ENCODE measurements around the gene MT1A.

DNA sequence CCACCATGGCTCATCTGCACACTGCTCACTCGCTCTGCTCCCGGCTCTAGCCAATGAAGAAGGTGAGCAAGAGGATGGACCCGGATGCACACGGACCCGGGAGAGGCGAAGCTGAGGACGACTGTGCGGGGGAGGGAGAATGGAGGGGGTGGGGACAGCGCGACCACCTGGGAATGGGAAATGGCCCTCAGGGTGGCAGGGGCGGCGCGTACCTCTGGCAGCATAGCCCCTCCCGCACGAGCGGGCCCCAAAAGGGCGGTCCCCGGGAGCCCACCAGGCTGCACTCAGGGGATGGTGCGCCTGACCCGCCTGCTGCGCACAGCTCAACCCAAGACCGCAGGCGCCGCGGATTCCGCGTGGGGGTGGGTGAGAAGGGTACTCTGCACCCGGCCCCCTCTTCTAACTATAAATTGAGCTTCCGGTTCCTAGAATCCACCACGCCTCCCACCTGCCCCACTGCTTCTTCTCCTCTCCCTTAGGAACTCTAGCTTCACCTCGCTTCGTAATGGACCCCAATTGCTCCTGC, 37.3 kb downstream of the MT1A start:
- TF ChIP-seq, protein P1, sequence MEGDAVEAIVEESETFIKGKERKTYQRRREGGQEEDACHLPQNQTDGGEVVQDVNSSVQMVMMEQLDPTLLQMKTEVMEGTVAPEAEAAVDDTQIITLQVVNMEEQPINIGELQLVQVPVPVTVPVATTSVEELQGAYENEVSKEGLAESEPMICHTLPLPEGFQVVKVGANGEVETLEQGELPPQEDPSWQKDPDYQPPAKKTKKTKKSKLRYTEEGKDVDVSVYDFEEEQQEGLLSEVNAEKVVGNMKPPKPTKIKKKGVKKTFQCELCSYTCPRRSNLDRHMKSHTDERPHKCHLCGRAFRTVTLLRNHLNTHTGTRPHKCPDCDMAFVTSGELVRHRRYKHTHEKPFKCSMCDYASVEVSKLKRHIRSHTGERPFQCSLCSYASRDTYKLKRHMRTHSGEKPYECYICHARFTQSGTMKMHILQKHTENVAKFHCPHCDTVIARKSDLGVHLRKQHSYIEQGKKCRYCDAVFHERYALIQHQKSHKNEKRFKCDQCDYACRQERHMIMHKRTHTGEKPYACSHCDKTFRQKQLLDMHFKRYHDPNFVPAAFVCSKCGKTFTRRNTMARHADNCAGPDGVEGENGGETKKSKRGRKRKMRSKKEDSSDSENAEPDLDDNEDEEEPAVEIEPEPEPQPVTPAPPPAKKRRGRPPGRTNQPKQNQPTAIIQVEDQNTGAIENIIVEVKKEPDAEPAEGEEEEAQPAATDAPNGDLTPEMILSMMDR (IDR thresholded peaks at IDR 0.05 in 2 of 3, conservative IDR thresholded peaks at IDR 0.05 in 1 of 3; ENCODE audit: control insufficient read depth in 2 of 3, extremely low read depth in 1 of 3, insufficient read depth in 1 of 3, low read depth in 3 of 3, low read length in 3 of 3), result no peak
- TF ChIP-seq RAD21 (IDR thresholded peaks at IDR 0.05; ENCODE audit: insufficient read depth, low read depth, low read length) (no peak), IRF3 (IDR thresholded peaks at IDR 0.05) (no peak), CBX3 (IDR thresholded peaks at IDR 0.05; ENCODE audit: borderline replicate concordance, low read depth) (no peak), SMC3 (IDR thresholded peaks at IDR 0.05; ENCODE audit: borderline replicate concordance, low read length) (no peak), DPF2 (IDR thresholded peaks at IDR 0.05) (no peak), ATF7 (IDR thresholded peaks at IDR 0.05; ENCODE audit: low read depth) (no peak), YY1 (IDR thresholded peaks at IDR 0.05; ENCODE audit: low read depth, low read length) (no peak), POLR2A (IDR thresholded peaks at IDR 0.05; ENCODE audit: low read depth, low read length) (no peak), RFX5 (IDR thresholded peaks at IDR 0.05; ENCODE audit: low read depth, low read length) (no peak), IKZF1 (conservative IDR thresholded peaks at IDR 0.05) (no peak; the same call in 1 of the 2 replicates)
- TF ChIP-seq, protein P2, sequence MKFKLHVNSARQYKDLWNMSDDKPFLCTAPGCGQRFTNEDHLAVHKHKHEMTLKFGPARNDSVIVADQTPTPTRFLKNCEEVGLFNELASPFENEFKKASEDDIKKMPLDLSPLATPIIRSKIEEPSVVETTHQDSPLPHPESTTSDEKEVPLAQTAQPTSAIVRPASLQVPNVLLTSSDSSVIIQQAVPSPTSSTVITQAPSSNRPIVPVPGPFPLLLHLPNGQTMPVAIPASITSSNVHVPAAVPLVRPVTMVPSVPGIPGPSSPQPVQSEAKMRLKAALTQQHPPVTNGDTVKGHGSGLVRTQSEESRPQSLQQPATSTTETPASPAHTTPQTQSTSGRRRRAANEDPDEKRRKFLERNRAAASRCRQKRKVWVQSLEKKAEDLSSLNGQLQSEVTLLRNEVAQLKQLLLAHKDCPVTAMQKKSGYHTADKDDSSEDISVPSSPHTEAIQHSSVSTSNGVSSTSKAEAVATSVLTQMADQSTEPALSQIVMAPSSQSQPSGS (IDR thresholded peaks at IDR 0.05; ENCODE audit: low read length), result no peak
- TF ChIP-seq, protein P3, sequence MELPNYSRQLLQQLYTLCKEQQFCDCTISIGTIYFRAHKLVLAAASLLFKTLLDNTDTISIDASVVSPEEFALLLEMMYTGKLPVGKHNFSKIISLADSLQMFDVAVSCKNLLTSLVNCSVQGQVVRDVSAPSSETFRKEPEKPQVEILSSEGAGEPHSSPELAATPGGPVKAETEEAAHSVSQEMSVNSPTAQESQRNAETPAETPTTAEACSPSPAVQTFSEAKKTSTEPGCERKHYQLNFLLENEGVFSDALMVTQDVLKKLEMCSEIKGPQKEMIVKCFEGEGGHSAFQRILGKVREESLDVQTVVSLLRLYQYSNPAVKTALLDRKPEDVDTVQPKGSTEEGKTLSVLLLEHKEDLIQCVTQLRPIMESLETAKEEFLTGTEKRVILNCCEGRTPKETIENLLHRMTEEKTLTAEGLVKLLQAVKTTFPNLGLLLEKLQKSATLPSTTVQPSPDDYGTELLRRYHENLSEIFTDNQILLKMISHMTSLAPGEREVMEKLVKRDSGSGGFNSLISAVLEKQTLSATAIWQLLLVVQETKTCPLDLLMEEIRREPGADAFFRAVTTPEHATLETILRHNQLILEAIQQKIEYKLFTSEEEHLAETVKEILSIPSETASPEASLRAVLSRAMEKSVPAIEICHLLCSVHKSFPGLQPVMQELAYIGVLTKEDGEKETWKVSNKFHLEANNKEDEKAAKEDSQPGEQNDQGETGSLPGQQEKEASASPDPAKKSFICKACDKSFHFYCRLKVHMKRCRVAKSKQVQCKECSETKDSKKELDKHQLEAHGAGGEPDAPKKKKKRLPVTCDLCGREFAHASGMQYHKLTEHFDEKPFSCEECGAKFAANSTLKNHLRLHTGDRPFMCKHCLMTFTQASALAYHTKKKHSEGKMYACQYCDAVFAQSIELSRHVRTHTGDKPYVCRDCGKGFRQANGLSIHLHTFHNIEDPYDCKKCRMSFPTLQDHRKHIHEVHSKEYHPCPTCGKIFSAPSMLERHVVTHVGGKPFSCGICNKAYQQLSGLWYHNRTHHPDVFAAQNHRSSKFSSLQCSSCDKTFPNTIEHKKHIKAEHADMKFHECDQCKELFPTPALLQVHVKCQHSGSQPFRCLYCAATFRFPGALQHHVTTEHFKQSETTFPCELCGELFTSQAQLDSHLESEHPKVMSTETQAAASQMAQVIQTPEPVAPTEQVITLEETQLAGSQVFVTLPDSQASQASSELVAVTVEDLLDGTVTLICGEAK (IDR thresholded peaks at IDR 0.05; ENCODE audit: borderline replicate concordance), result no peak

Data from GM12878 (cell line).